GM12892 (cell line): Measurements from ENCODE around the gene TMIE.

Source experiments
- DNase-seq: peaks from one replicate; pipeline ENCODE4 v3.0.0; 2011; ENCODE audit not compliant: insufficient read length
- FAIRE-seq: peaks from 2 replicates; lab custom pipeline; 2011; peaks lifted over from hg19 to GRCh38; lab: Jason Lieb, UNC
- POLR2A ChIP-seq: IDR thresholded peaks from 2 replicates; pipeline ENCODE4 v1.6.1; 2011; ENCODE audit warnings: low read depth, low read length, control low read depth
- POLR2AphosphoS5 ChIP-seq: IDR thresholded peaks from 2 replicates; pipeline ENCODE4 v1.6.1; 2011; ENCODE audit warnings: low read depth, low read length, control low read depth
- TAF1 ChIP-seq: IDR thresholded peaks from 2 replicates; pipeline ENCODE4 v1.6.1; 2011; ENCODE audit warnings: low read depth, mild to moderate bottlenecking, control low read depth, low read length, borderline replicate concordance

TMIE gene

DNA sequence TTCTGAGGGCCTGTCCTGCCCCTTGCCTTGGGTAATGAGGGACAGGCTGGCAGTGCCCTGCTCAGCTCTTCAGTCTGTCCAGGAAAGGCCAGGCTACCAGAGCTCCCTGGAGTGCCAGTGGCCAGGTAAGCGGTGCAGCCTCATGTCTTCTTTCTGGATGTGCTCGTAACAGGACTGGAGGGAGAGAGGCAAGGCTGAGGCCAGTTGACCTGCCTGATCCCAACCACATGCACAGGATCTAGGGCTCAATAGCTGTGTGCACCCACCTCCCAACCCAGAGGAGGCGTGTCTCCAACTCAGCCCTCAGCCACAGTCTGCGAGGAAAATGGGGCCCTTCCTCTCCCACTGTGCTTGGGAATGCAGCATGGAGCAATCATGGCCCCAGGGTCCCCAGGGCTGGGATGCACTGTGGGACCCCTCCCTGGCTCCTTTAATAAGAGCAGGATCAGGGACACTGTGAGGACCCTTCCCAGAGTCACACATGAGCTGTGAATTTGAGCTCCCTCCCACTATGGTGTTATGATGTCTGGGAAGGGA lies 30.2 kb upstream of the TMIE start:
- DNase-seq: peak; percentile 6
- no peak for FAIRE-seq
- TF ChIP-seq POLR2AphosphoS5 (no peak), TAF1 (no peak), POLR2A (no peak)

DNA sequence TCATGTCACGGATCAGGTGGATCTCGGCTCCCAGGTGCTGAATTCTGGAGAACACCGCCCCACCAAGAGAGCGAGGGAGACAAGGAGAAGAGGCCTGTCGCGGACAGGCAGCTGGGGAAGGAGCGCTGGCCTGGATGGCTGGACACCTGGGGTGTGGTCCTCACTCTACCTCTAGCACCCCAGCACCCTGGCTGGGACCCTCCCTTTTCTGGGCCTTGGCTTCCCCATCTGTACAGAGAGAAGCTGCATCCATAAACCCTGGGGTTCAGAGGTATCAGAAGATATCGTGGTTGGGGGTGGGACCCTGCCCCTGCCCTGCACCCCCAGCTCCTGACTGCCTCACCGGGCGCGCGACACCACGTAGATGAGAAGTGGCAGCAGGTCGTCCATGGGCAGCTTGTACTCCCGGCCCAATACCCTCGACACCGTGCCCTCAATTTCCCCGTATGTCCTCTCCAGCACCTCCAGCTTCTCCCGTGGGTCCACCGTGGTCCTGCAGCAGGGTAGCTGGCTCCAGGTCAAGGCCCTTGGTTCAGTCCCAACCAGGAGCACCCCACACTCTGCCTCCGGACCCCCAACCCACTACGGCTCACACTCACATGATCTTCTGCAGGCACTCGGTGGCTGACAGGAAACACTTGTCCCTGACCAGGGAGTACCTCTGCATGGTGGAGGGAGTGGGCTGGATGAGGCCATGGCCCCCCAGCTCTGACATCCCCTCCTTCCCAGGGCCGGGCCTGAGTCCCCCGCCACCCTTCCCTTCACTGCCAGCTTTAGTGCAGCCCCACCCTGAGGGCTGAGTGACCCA lies 29.4 kb upstream of the TMIE start:
- no peak for TF ChIP-seq POLR2A
- no peak for TF ChIP-seq POLR2AphosphoS5
- TF ChIP-seq TAF1: no peak
- DNase-seq: peak; percentile 2
- FAIRE-seq: no peak

DNA sequence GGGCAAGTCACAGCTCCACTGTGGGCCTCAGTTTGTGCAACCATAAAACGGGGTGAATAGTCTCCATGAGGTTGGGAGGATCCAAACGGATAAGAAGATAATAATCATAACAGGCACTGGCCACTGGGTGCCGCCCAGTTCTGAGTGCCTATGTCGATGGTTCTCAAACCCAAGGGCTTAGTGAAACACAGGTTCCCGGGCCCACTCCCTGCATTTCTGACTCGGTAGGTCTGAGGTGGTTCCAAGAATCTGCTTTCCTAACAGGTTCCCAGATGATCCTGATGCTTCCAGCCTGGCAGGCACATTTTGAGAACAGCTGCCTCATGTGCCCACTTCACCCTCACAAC lies 28.9 kb upstream of the TMIE start:
- no peak for TF ChIP-seq TAF1
- TF ChIP-seq POLR2AphosphoS5: no peak
- TF ChIP-seq POLR2A: no peak
- FAIRE-seq: no peak
- no peak for DNase-seq

GRCh38 chr3:46673151-46674030 lies 27.8 kb upstream of the TMIE start:
- DNase-seq (no peak), FAIRE-seq (no peak)
- no peak for TF ChIP-seq POLR2A
- no peak for TF ChIP-seq POLR2AphosphoS5
- no peak for TF ChIP-seq TAF1

DNA sequence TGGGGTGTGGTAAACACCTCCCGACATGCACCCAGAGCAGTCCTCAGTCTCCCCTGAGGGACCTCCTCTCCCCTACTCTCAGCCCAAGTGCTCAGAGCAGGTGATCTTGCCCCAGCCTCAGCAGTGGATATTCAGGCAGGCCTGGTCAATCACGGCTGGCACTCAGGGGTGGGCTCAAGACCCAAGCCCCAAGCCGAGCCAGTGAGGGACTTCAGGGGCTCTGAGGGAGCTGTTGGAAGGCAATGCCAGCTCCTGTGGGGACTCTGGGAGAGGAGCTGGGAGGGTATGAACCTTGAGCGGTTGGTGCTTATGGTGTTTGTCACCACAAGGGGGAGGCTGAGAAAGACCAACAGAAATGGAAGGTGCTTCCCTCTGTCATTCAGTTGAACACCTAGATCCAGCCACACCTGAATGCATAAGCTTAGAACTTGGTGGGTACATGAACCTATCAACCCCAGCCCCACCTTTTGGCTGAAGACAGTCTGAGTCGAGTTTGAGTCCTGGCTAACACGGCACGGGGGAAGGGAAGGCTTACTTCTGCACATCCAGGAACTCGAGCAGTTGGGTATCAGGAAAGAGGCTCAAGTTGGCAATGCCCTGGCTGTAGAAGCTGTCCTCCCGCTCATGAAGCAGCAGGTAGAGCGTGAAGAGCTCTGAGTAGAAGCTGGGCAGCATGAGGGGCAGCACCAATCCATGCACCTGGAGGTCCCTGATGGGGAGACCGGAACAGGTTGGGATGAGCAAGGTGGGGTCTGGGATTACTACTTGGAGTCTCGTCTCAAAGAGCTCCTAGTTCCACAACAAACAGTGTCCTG lies 27.0 kb upstream of the TMIE start:
- TF ChIP-seq POLR2A (no peak), POLR2AphosphoS5 (no peak)
- FAIRE-seq (no peak), DNase-seq (no peak)

DNA sequence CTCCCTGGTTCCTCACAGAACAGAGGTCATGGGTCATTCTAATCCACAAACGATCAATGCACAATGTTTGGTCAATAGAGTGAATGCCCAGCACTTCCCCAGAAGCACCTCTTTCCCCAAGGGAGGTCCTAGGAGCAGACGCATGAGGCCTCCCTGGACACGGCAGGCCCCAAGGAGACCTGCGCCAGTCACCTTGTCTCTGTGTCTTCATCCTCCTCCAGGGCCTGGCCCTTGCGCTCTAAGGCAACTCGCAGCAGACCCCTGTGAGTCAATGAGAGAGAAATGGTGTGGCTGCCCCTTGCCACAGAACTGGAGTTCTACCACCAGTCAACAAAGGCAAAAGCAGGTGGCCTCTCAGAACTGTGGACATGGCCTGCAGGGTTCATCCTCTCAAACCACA lies 25.8 kb upstream of the TMIE start:
- no peak for FAIRE-seq
- no peak for DNase-seq
- no peak for TF ChIP-seq POLR2AphosphoS5
- TF ChIP-seq POLR2A: no peak
- no peak for TF ChIP-seq TAF1

DNA sequence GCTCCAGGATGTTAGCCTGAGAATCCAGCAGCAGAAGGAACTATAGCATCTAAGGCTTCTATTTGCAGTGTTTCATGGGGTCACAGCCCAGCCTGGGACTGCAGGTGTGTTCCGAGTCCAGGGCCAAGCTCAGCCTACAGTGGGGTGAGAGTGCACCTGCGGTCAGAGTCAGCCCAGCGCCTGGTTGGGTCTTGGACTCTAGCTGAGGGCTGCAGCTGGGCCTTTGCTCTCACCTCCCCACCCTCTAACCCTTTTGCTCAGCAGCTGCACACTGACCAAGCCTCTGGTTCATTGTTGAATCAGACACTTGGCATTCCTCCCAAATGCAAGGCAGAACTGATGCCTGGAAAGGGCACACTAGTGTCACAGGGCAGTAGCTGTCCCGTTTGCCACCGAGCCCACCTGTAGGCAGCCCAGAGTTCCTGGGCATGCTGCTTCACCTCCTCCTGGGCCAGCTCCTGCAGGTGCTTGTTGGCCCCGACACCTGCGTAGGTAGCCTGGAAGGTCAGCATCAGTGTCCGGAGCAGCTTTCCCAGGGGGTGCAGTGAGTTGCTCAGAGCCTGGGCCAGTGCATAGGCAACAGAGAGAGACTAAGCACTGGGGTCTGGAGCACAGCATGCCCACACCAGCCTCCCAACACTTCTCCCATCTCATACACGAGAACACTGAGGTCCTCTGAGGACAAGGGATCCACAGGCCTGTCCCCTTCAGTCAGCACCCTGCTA lies 25.2 kb upstream of the TMIE start:
- DNase-seq (no peak), FAIRE-seq (no peak)
- TF ChIP-seq POLR2AphosphoS5: no peak
- no peak for TF ChIP-seq POLR2A
- TF ChIP-seq TAF1: no peak

DNA sequence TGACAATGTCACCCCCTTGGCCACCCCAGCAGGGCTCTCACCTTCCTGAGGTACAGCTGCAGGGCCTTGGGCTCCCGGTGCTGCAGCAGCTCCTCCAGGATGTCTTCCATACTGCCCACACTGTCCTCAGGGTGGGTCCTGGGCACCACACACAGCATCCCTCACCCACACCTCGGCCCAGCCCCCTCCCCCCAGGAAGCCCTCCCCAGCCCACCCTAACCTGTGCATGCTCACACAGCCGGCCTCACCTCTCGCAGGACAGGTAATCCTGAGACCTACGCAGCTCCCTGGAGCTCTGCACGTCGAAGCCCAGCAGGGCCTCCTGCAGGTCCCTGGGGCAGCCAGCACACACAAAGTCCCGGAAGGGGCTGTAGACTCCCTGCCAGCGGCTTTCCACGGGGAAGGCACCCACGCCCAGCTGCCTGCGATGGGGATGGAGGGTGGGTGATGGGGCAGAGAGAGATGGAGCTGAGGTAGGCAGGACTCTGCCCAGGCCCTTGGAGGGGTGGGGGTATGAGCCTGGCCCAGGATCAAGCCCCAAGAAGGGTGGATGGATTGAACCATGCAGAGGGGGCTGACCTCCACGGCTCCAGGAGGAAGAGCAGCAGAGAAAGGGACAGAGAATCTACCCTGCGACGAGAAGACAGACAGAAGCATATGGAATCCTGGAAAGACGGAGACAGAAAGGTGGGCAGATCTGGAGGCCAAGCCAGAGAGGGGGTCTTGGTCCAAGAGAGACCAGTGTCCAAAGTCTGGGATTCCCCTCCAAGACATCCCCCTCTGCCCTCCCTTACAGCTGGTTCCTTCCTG lies 24.4 kb upstream of the TMIE start:
- no peak for TF ChIP-seq TAF1
- FAIRE-seq (no peak), DNase-seq (no peak)

GRCh38 chr3:46677411-46677726 lies 23.8 kb upstream of the TMIE start:
- TF ChIP-seq POLR2AphosphoS5 (no peak), POLR2A (no peak), TAF1 (no peak)
- FAIRE-seq (no peak), DNase-seq (no peak)

DNA sequence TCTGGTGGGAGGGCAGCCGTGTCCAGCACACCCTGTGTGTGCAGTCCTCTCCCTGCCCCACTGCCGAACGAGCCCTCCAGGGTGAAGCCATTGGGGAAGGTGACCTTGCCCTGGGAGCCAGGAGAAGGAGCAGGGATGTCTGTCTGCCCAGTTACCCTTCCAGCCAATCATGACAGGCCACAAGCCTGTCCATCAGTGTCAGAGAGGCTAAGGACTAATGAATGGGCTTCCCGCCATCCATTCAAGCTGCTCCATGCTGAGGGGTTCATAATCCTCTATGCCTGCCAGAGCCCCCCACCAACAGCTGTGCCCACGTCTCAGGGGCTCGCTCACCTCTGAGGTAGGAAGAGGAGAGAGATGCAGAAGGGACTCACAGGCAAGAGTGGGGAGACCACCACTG lies 22.9 kb upstream of the TMIE start:
- DNase-seq: no peak
- TF ChIP-seq TAF1 (no peak), POLR2AphosphoS5 (no peak)

DNA sequence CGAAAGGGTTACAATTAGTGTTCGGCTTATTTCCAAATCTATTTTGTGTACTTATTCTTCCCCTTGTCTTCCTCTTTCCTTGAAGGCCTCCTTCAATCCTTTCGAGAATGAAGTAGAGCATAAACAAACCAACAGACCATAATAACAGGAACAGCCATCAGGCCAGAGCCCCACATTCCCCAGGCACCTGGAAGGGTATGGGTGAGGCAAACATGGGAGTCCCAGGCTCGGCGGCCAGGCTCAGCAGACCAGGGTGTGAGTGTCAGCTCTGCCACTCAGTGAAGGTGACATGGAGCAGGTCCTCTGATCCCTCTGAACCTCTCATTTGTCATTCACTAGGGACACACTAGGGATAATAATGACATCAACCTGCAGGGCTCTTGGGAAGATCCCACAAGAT lies 21.5 kb upstream of the TMIE start:
- DNase-seq (no peak), FAIRE-seq (no peak)
- TF ChIP-seq POLR2AphosphoS5: no peak

More for the DNA sequence above, 22.9 kb upstream of the TMIE start:
- no peak for FAIRE-seq
